Ishikawa (cell line): Measurements from ENCODE around the gene MPND.

Source experiments
- CEBPB ChIP-seq: IDR thresholded peaks from 2 replicates; pipeline ENCODE4 v1.6.1; 2012
- CREB1 ChIP-seq: IDR thresholded peaks from 2 replicates; pipeline ENCODE4 v1.6.1; 2012; ENCODE audit warnings: low read depth
- EP300 ChIP-seq: IDR thresholded peaks from 2 replicates; pipeline ENCODE4 v1.6.1; 2012; ENCODE audit warnings: borderline replicate concordance
- FOXM1 ChIP-seq: IDR thresholded peaks from 2 replicates; pipeline ENCODE4 v1.6.1; 2012; ENCODE audit warnings: low read depth, borderline replicate concordance
- MAX ChIP-seq: IDR thresholded peaks from 2 replicates; pipeline ENCODE4 v1.6.1; 2012
- REST ChIP-seq: IDR thresholded peaks from 2 replicates; pipeline ENCODE4 v1.6.1; 2012; ENCODE audit warnings: low read depth, mild to moderate bottlenecking
- TAF1 ChIP-seq: IDR thresholded peaks from 2 replicates; pipeline ENCODE4 v1.6.1; 2012; ENCODE audit warnings: low read depth, mild to moderate bottlenecking
- TEAD4 ChIP-seq: IDR thresholded peaks from 2 replicates; pipeline ENCODE4 v1.6.1; 2012
- YY1 ChIP-seq: IDR thresholded peaks from 2 replicates; pipeline ENCODE4 v1.6.1; 2012; ENCODE audit warnings: low read depth

GRCh38 chr19:4313847-4314490, 29.4 kb upstream of the MPND start:
- no peak for TF ChIP-seq CEBPB
- no peak for TF ChIP-seq CREB1
- no peak for TF ChIP-seq FOXM1
- TF ChIP-seq EP300: no peak
- TF ChIP-seq REST: no peak
- TF ChIP-seq MAX: no peak
- TF ChIP-seq TAF1: no peak
- no peak for TF ChIP-seq YY1
- no peak for TF ChIP-seq TEAD4
